IMR-90 (cell line): ENCODE data around the gene SDR9C7. TPM values are rescaled to one million over a fixed set of nuclear protein-coding genes. Genes with fewer than 3 reads are reported as not detected.

Experiments used
- ATAC-seq: fragments of 200-7000 bp; cut with Tn5 transposase; 2 replicates; pipeline ENCODE4 v1.9.1; 2020; ENCODE audit warnings: low read depth, mild to moderate bottlenecking, moderate library complexity
- BruUV-seq: library from RNA; stranded (reverse); fragments of 400-500 nt; replicated peaks from 2 replicates; lab custom pipeline; 2021; lab: Mats Ljungman, UMichigan
- CTCF ChIA-PET: fragments of 300-600 bp; formaldehyde crosslinking; extraction: SDS; loops from one replicate; lab custom pipeline; 2021; ENCODE audit warnings: antibody characterized with exemption; lab: Yijun Ruan, JAX
- POLR2A ChIA-PET: fragments of 300-600 bp; sonication (Branson Sonifier 250); formaldehyde crosslinking; loops from one replicate; lab custom pipeline; 2022; ENCODE audit warnings: antibody characterized with exemption; ENCODE audit not compliant: unreplicated experiment; lab: Charles Lee
- DNase-seq: peaks from one replicate; pipeline ENCODE4 v3.0.0; 2013
- H2AFZ ChIP-seq: replicated peaks from 2 replicates; pipeline ENCODE3; 2013; ENCODE audit warnings: low read length, mild to moderate bottlenecking; ENCODE audit not compliant: poor library complexity
- H2AK5ac ChIP-seq: 2 replicates; pipeline ENCODE4 v1.6.1; 2013; ENCODE audit warnings: low read depth, low read length, inconsistent platforms
- H2AK9ac ChIP-seq: replicated peaks from 2 replicates; pipeline ENCODE3; 2013; ENCODE audit warnings: mild to moderate bottlenecking, low read depth, low read length, moderate library complexity; ENCODE audit not compliant: poor library complexity
- H2BK120ac ChIP-seq: 2 replicates; pipeline ENCODE4 v1.6.1; 2013; ENCODE audit warnings: low read depth, low read length, inconsistent platforms
- H2BK15ac ChIP-seq: 3 replicates; pipeline ENCODE4 v1.6.1; 2013; ENCODE audit warnings: low read depth, low read length, inconsistent platforms
- H2BK20ac ChIP-seq: 2 replicates; pipeline ENCODE4 v1.6.1; 2013; ENCODE audit warnings: low read depth, mild to moderate bottlenecking, inconsistent platforms, low read length, moderate library complexity
- H2BK5ac ChIP-seq: 2 replicates; pipeline ENCODE4 v1.6.1; 2013; ENCODE audit warnings: mild to moderate bottlenecking, low read depth, low read length, inconsistent platforms; ENCODE audit not compliant: poor library complexity, severe bottlenecking
- H3K14ac ChIP-seq: replicated peaks from 2 replicates; pipeline ENCODE4 v1.6.1; 2013; ENCODE audit warnings: low read depth, low read length, inconsistent platforms
- H3K18ac ChIP-seq: 2 replicates; pipeline ENCODE4 v1.6.1; 2013; ENCODE audit warnings: low read depth, low read length, control low read depth
- H3K23ac ChIP-seq: 2 replicates; pipeline ENCODE4 v1.6.1; 2013; ENCODE audit warnings: low read depth, low read length, inconsistent platforms
- H3K27ac ChIP-seq: 2 replicates; pipeline ENCODE4 v1.5.1; 2013; ENCODE audit warnings: mild to moderate bottlenecking, control low read depth, low read length; ENCODE audit not compliant: insufficient read depth
- H3K27me3 ChIP-seq: 2 replicates; pipeline ENCODE4 v1.6.1; 2013; ENCODE audit warnings: low read length; ENCODE audit not compliant: control insufficient read depth, insufficient read depth
- H3K36me3 ChIP-seq: 2 replicates; pipeline ENCODE4 v1.6.1; 2013; ENCODE audit warnings: low read length, mixed read lengths; ENCODE audit not compliant: control insufficient read depth, insufficient read depth
- H3K4ac ChIP-seq: 2 replicates; pipeline ENCODE4 v1.6.1; 2013; ENCODE audit warnings: low read depth, low read length, inconsistent platforms
- H3K4me1 ChIP-seq: 2 replicates; pipeline ENCODE4 v1.6.1; 2013; ENCODE audit warnings: low read length, mixed read lengths; ENCODE audit not compliant: control insufficient read depth, insufficient read depth
- H3K4me2 ChIP-seq: 2 replicates; pipeline ENCODE4 v1.6.1; 2013; ENCODE audit warnings: low read depth, mild to moderate bottlenecking, control low read depth, low read length, moderate library complexity
- H3K4me3 ChIP-seq: 2 replicates; pipeline ENCODE4 v1.5.1; 2013; ENCODE audit warnings: low read depth, mild to moderate bottlenecking, control low read depth, low read length, moderate library complexity; ENCODE audit not compliant: insufficient read depth
- H3K56ac ChIP-seq: 2 replicates; pipeline ENCODE4 v1.6.1; 2013; ENCODE audit warnings: low read length, inconsistent platforms; ENCODE audit not compliant: insufficient read depth; ENCODE audit errors: extremely low read depth
- H3K79me1 ChIP-seq, 2 experiments: 2 replicates each; pipeline ENCODE4 v1.6.1; 2013; ENCODE audit warnings: low read length in 2 of 2, inconsistent platforms in 1 of 2, low read depth in 1 of 2
- H3K9ac ChIP-seq: 2 replicates; pipeline ENCODE4 v1.6.1; 2013; ENCODE audit warnings: low read depth, low read length, control low read depth
- H3K9me1 ChIP-seq: 2 replicates; pipeline ENCODE4 v1.6.1; 2013; ENCODE audit warnings: low read length, inconsistent platforms; ENCODE audit not compliant: insufficient read depth
- H3K9me3 ChIP-seq: 2 replicates; pipeline ENCODE4 v1.6.1; 2013; ENCODE audit warnings: low read length; ENCODE audit not compliant: control insufficient read depth, insufficient read depth
- H4K20me1 ChIP-seq: 2 replicates; pipeline ENCODE4 v1.6.1; 2013; ENCODE audit warnings: low read length, inconsistent platforms; ENCODE audit not compliant: insufficient read depth
- H4K5ac ChIP-seq: 2 replicates; pipeline ENCODE4 v1.6.1; 2013; ENCODE audit warnings: mild to moderate bottlenecking, low read depth, low read length, control low read depth
- H4K8ac ChIP-seq, 2 experiments: 2 replicates each; pipeline ENCODE4 v1.6.1; 2013; ENCODE audit warnings: low read depth in 2 of 2, low read length in 2 of 2, control low read depth in 1 of 2, inconsistent platforms in 1 of 2
- H4K91ac ChIP-seq: 2 replicates; pipeline ENCODE4 v1.6.1; 2013; ENCODE audit warnings: low read depth, low read length, inconsistent platforms; ENCODE audit not compliant: insufficient read depth
- CEBPB ChIP-seq: IDR thresholded peaks from 2 replicates; pipeline ENCODE4 v1.6.1; 2012; ENCODE audit warnings: low read depth, low read length, improper control_type of control experiment
- FOS ChIP-seq: fragments of 150-350 bp; IDR thresholded peaks from 2 replicates; pipeline ENCODE4 v1.6.1; 2016; ENCODE audit warnings: low read depth, low read length
- MAFK ChIP-seq: IDR thresholded peaks from 2 replicates; pipeline ENCODE4 v1.6.1; 2012; ENCODE audit warnings: low read depth, low read length, improper control_type of control experiment
- MAZ ChIP-seq: IDR thresholded peaks from 2 replicates; pipeline ENCODE4 v1.6.1; 2012; ENCODE audit warnings: low read depth, mild to moderate bottlenecking, low read length, improper control_type of control experiment, moderate library complexity, borderline replicate concordance
- MXI1 ChIP-seq: IDR thresholded peaks from 2 replicates; pipeline ENCODE4 v1.6.1; 2012; ENCODE audit warnings: low read depth, mild to moderate bottlenecking, low read length, moderate library complexity, borderline replicate concordance
- POLR2A ChIP-seq: IDR thresholded peaks from 2 replicates; pipeline ENCODE4 v1.6.1; 2012; ENCODE audit warnings: mild to moderate bottlenecking, low read depth, low read length
- RAD21 ChIP-seq: IDR thresholded peaks from 2 replicates; pipeline ENCODE4 v1.6.1; 2012; ENCODE audit warnings: low read length, improper control_type of control experiment
- RFX5 ChIP-seq: IDR thresholded peaks from 2 replicates; pipeline ENCODE4 v1.8.0; 2012; ENCODE audit warnings: low read depth, mild to moderate bottlenecking, low read length, moderate library complexity
- WGBS, 2 experiments: methylation state at CpG; one replicate each; pipeline versions ENCODE4 v1.1.5 to v1.1.7; 2013; ENCODE audit warnings: missing lambda C conversion rate in 2 of 2; ENCODE audit not compliant: insufficient read length in 1 of 2; ENCODE audit errors: extremely low coverage in 2 of 2; 5-methylcytosine and 5-hydroxymethylcytosine counted together
- dilution Hi-C: fragments of 300-500 bp; cut with HindIII; formaldehyde crosslinking; loops from one replicate; pipeline ENCODE4 v1.14.3; 2018; ENCODE audit warnings: low sequenced_read_pairs; ENCODE audit not compliant: unreplicated experiment
- in situ Hi-C: fragments of 300-500 bp; cut with MboI; formaldehyde crosslinking; loops from 3 replicates; pipeline ENCODE4 v1.14.3; 2019; ENCODE audit warnings: low sequenced_read_pairs, inconsistent platforms, mixed read lengths
- intact Hi-C: fragments of 100-400 bp; cut with micrococcal nuclease; formaldehyde crosslinking; loops from 2 replicates; pipeline ENCODE4 v1.10.0; 2022
- polyA plus RNA-seq, 3 experiments: library from polyadenylated mRNA; depleted of rRNA; stranded (reverse); fragments of >200 nt; gene quantifications; 2 replicates each; pipeline ENCODE4 v1.2.3, GENCODE V29; 2012; ENCODE audit warnings: low replicate concordance in 1 of 3
- total RNA-seq: library from RNA; depleted of rRNA; stranded (reverse); fragments of >200 nt; gene quantifications from 2 replicates; pipeline ENCODE4 v1.2.3, GENCODE V29; 2012
- TF ChIP-seq, protein P1 (sequence below): conservative IDR thresholded peaks from 2 replicates; pipeline ENCODE4 v1.5.1; 2012; ENCODE audit warnings: mild to moderate bottlenecking, low read depth, low read length, improper control_type of control experiment
- TF ChIP-seq, protein P2 (sequence below): fragments of 150-350 bp; IDR thresholded peaks from 2 replicates; pipeline ENCODE4 v1.6.1; 2016; ENCODE audit warnings: low read depth, mild to moderate bottlenecking, low read length, moderate library complexity, borderline replicate concordance
- TF ChIP-seq, protein P3 (sequence below): fragments of 150-350 bp; IDR thresholded peaks from 2 replicates; pipeline ENCODE4 v1.6.1; 2017; ENCODE audit warnings: mild to moderate bottlenecking, antibody characterized with exemption, low read length, low read depth

The SDR9C7 gene
- total and polyA plus RNA-seq, 2 of the 4 experiments (the other 2 are of a cell fraction), result not detected

DNA sequence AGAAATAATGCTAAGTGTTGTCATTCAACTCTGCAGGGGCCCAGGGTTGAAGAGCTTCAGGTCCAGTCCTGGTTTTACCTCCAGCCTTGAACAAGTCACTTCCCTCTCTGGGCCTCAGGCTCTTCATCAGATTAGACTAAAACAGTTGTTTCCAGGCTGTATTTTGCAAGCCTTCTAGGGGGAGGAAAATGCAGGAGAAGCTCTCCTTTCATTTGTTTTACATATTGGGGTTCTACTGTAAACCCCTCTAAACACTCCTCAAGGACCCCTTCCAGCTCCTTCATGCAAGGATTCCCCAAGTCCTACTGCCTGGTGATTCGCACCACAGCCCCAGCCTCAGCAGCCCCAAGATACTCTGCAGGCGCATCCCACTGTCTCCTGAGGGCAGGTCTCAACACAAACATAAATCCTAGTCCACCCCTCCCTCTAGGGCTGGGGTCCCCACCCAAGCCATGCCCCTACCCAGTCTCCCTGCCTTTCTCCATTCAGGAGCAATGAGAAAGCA is 2.7 kb downstream of the SDR9C7 start:
- H3K4me1 ChIP-seq, result no peaks in the 10 kb centered on the region; the same call in 1 of the 2 replicates
- H3K79me1 ChIP-seq, result no peaks in the 10 kb centered on the region
- no peak overlapping the region for H3K4me3 ChIP-seq
- no peaks in the 10 kb centered on the region; the same call in 1 of the 2 replicates for H3K9me1 ChIP-seq
- H4K20me1 ChIP-seq, result no peaks in the 10 kb centered on the region
- H2BK5ac ChIP-seq, result no peak overlapping the region
- no peak overlapping the region for H4K8ac ChIP-seq
- H3K23ac ChIP-seq, result no peak overlapping the region
- dilution Hi-C loops, result no loop called here
- BruUV-seq, result no TSS peak
- no peak overlapping the region for H3K56ac ChIP-seq
- no peak overlapping the region for H2AK9ac ChIP-seq
- no peaks in the 10 kb centered on the region for H3K36me3 ChIP-seq
- no CpG with 5 or more reads among the region's 2 CpGs for WGBS, 2 experiments
- ATAC-seq, result peak; percentile 64
- no peak overlapping the region for H3K4ac ChIP-seq
- no peak overlapping the region for H3K27ac ChIP-seq
- POLR2A ChIA-PET, result no interaction called here
- H4K91ac ChIP-seq, result no peak overlapping the region
- in situ Hi-C loops, result no loop called here
- H3K9ac ChIP-seq, result no peak overlapping the region
- H2BK15ac ChIP-seq, result no peak overlapping the region
- no peak overlapping the region for H2AFZ ChIP-seq
- TF ChIP-seq RAD21 (no peak), POLR2A (no peak), MAZ (no peak), MAFK (no peak), FOS (no peak), MXI1 (no peak), CEBPB (no peak), RFX5 (no peak)
- TF ChIP-seq, protein P1, sequence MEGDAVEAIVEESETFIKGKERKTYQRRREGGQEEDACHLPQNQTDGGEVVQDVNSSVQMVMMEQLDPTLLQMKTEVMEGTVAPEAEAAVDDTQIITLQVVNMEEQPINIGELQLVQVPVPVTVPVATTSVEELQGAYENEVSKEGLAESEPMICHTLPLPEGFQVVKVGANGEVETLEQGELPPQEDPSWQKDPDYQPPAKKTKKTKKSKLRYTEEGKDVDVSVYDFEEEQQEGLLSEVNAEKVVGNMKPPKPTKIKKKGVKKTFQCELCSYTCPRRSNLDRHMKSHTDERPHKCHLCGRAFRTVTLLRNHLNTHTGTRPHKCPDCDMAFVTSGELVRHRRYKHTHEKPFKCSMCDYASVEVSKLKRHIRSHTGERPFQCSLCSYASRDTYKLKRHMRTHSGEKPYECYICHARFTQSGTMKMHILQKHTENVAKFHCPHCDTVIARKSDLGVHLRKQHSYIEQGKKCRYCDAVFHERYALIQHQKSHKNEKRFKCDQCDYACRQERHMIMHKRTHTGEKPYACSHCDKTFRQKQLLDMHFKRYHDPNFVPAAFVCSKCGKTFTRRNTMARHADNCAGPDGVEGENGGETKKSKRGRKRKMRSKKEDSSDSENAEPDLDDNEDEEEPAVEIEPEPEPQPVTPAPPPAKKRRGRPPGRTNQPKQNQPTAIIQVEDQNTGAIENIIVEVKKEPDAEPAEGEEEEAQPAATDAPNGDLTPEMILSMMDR, result no peak
- TF ChIP-seq, protein P2, sequence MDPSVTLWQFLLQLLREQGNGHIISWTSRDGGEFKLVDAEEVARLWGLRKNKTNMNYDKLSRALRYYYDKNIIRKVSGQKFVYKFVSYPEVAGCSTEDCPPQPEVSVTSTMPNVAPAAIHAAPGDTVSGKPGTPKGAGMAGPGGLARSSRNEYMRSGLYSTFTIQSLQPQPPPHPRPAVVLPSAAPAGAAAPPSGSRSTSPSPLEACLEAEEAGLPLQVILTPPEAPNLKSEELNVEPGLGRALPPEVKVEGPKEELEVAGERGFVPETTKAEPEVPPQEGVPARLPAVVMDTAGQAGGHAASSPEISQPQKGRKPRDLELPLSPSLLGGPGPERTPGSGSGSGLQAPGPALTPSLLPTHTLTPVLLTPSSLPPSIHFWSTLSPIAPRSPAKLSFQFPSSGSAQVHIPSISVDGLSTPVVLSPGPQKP, result no peak
- TF ChIP-seq, protein P3, sequence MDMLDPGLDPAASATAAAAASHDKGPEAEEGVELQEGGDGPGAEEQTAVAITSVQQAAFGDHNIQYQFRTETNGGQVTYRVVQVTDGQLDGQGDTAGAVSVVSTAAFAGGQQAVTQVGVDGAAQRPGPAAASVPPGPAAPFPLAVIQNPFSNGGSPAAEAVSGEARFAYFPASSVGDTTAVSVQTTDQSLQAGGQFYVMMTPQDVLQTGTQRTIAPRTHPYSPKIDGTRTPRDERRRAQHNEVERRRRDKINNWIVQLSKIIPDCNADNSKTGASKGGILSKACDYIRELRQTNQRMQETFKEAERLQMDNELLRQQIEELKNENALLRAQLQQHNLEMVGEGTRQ, result no peak
- 0 out of 2 replicates have a peak overlapping the region, but pooled peaks have one; percentile 20 for H3K4me2 ChIP-seq
- H3K9me3 ChIP-seq, result no peaks in the 10 kb centered on the region
- DNase-seq, result peak; percentile 57
- no peak overlapping the region for H2BK20ac ChIP-seq
- no peak overlapping the region for H3K14ac ChIP-seq
- H3K18ac ChIP-seq, result no peak overlapping the region
- no peak overlapping the region for H2AK5ac ChIP-seq
- H2BK120ac ChIP-seq, result no peak overlapping the region
- intact Hi-C loops, result no loop called here
- peaks cover 45% of the 10 kb centered on the region for H3K27me3 ChIP-seq
- CTCF ChIA-PET, result no interaction called here
- no peak overlapping the region; the same call in 1 of the 2 replicates for H4K5ac ChIP-seq
